ENCODE data around the gene VCP. TPM values are rescaled to one million over a fixed set of nuclear protein-coding genes. Genes with fewer than 3 reads are reported as not detected.

Gene VCP
- total RNA-seq, 1 experiment from 2014 or later, result 200 TPM

- H3K9me3 ChIP-seq (ENCODE audit: insufficient read depth, low read depth), result peaks cover 6% of the 10 kb centered on the region; the same call in 1 of the 2 replicates
- TF ChIP-seq CTCF (conservative IDR thresholded peaks at IDR 0.05) (no peak), EZH2 (IDR thresholded peaks at IDR 0.05; ENCODE audit: low read depth) (no peak)
- ChIA-PET CTCF (no interaction called here), POLR2A (ENCODE audit: unreplicated experiment) (interaction anchor here (0.6 kb wide), 1 partner anchor 13 kb away, joined by 4 read pairs; no protein-coding TSS in a partner anchor)
- no peaks in the 10 kb centered on the region for H3K79me2 ChIP-seq (ENCODE audit: low read depth)
- H4K20me1 ChIP-seq (ENCODE audit: insufficient read depth), result no peaks in the 10 kb centered on the region
- no peaks in the 10 kb centered on the region for H3K36me3 ChIP-seq (ENCODE audit: low read depth)
- H3K27ac ChIP-seq, result no peak overlapping the region
- intact Hi-C loops (cut with micrococcal nuclease; ENCODE audit: unreplicated experiment), result no loop called here
- no TSS peak for BruUV-seq (replicated peaks)
- no peak overlapping the region for H3K4me2 ChIP-seq
- H3F3A ChIP-seq (ENCODE audit: insufficient read depth, low read depth), result no peaks in the 10 kb centered on the region
- H3K27me3 ChIP-seq (ENCODE audit: insufficient read depth, low read depth), result no peaks in the 10 kb centered on the region
- no peaks in the 10 kb centered on the region for H3K9me2 ChIP-seq (ENCODE audit: insufficient read depth)
- H2AFZ ChIP-seq, result no peak overlapping the region
- no peak for DNase-seq
- H3K4me3 ChIP-seq, result no peak overlapping the region
- no peaks in the 10 kb centered on the region for H3K4me1 ChIP-seq (replicated peaks; ENCODE audit: insufficient read depth)
Observed at GRCh38 chr9:35010351-35010958, 62.0 kb downstream of the VCP start.

Other genes starting within 250 kb of the VCP start
- not detected in 2 replicates for gene PHF24, start 114.3 kb downstream of the VCP start, total RNA-seq (2021)
- 0.79 and 0.98 TPM in 2 replicates for gene DNAJB5, start 82.9 kb downstream of the VCP start, total RNA-seq (2021)
- gene FANCG, start 7.3 kb upstream of the VCP start, total RNA-seq (2021), result 45.3 and 48.7 TPM in 2 replicates
- 18.2 and 20.3 TPM in 2 replicates for gene PIGO, start 24.0 kb upstream of the VCP start, total RNA-seq (2021)
- 109 and 122 TPM in 2 replicates for gene STOML2, start 30.5 kb upstream of the VCP start, total RNA-seq (2021)
- gene ATOSB, start 43.2 kb upstream of the VCP start, total RNA-seq (2021), result 7.1 and 10.5 TPM in 2 replicates
- gene UNC13B, start 89.4 kb upstream of the VCP start, total RNA-seq (2021), result not detected in 2 replicates

All from PC-9 (cell line).